Measurements from ENCODE around the gene GPRASP1. TPM values are rescaled to one million over a fixed set of nuclear protein-coding genes. Genes with fewer than 3 reads are reported as not detected.

Gene GPRASP1
- polyA plus RNA-seq, 3 donors, result 0.03 to 0.47 TPM; not detected in 1

GRCh38 chrX:102610905-102611304 lies 40.4 kb upstream of the GPRASP1 start:
- no peak overlapping the region for H3K27ac Mint-ChIP-seq
- H3K4me2 ChIP-seq (replicated peaks; ENCODE audit: extremely low read depth, low read length, poor library complexity, severe bottlenecking), result no peak overlapping the region
- H3K27me3 ChIP-seq (ENCODE audit: control insufficient read depth in 2 of 2, insufficient read depth in 2 of 2, low read length in 2 of 2), result no peaks in the 10 kb centered on the region
- H4K20me1 ChIP-seq (ENCODE audit: insufficient read depth, low read length), result no peaks in the 10 kb centered on the region
- peaks cover 23% of the 10 kb centered on the region for H3K4me1 Mint-ChIP-seq
- peaks cover 0 to 3% of the 10 kb centered on the region in 2 donors for H3K9me3 ChIP-seq (replicated peaks in 1 of 2; ENCODE audit: control insufficient read depth in 1 of 2, insufficient read depth in 1 of 2, low read length in 2 of 2)
- 100% methylated on average over 1 of the region's 4 CpGs for WGBS (ENCODE audit: insufficient coverage)
- no peak for TF ChIP-seq CTCF (IDR thresholded peaks at IDR 0.05)
- DNase-seq, result no peak
- H3K36me3 ChIP-seq (replicated peaks in 1 of 2; ENCODE audit: control insufficient read depth in 1 of 2, insufficient read depth in 2 of 2, low read length in 2 of 2), result peaks cover 2 to 10% of the 10 kb centered on the region in 2 donors
- H3K9ac ChIP-seq (ENCODE audit: insufficient read depth, low read length, poor library complexity, severe bottlenecking), result no peak overlapping the region
- no peaks in the 10 kb centered on the region for H3K4me1 ChIP-seq (ENCODE audit: control insufficient read depth in 1 of 2, insufficient read depth in 2 of 2, low read length in 2 of 2)
- H3K4me3 Mint-ChIP-seq, result no peak overlapping the region
- peaks cover 6% of the 10 kb centered on the region for H3K79me2 ChIP-seq (ENCODE audit: insufficient read depth, low read length)
- no peak overlapping the region for H3K27ac ChIP-seq (ENCODE audit: low read depth in 1 of 2, low read length in 2 of 2)
- H2AFZ ChIP-seq (ENCODE audit: insufficient read depth, low read depth, low read length, poor library complexity, severe bottlenecking), result no peak overlapping the region
- H3K36me3 Mint-ChIP-seq, result peaks cover 26 to 35% of the 10 kb centered on the region in 2 donors
- no peak overlapping the region for H3K4me3 ChIP-seq (replicated peaks in 1 of 3; ENCODE audit: low read depth in 2 of 3, low read length in 3 of 3)
- peaks cover 0 to 8% (median 2%) of the 10 kb centered on the region in 7 donors for H3K9me3 Mint-ChIP-seq
- peaks cover 0 to 1% (median 0%) of the 10 kb centered on the region in 3 donors for H3K27me3 Mint-ChIP-seq (ENCODE audit: low read depth in 3 of 3)
- intact Hi-C loops (cut with micrococcal nuclease), result no loop called here

GRCh38 chrX:102624105-102624504 lies 27.2 kb upstream of the GPRASP1 start:
- Mint-ChIP-seq H3K27me3 (ENCODE audit: low read depth in 3 of 3) (no peaks in the 10 kb centered on the region), H3K9me3 (peaks cover 9 to 30% (median 19%) of the 10 kb centered on the region in 7 donors), H3K27ac (peak overlapping the region in 1 of 7 donors; percentile 42), H3K4me3 (no peak overlapping the region), H3K4me1 (no peaks in the 10 kb centered on the region), H3K36me3 (peaks cover 7 to 11% of the 10 kb centered on the region in 2 donors)
- H3K79me2 ChIP-seq (ENCODE audit: insufficient read depth, low read length), result no peaks in the 10 kb centered on the region
- no peak overlapping the region for H2AFZ ChIP-seq (ENCODE audit: insufficient read depth, low read depth, low read length, poor library complexity, severe bottlenecking)
- no peaks in the 10 kb centered on the region for H3K4me1 ChIP-seq (ENCODE audit: control insufficient read depth in 1 of 2, insufficient read depth in 2 of 2, low read length in 2 of 2)
- no peaks in the 10 kb centered on the region for H3K27me3 ChIP-seq (ENCODE audit: control insufficient read depth in 2 of 2, insufficient read depth in 2 of 2, low read length in 2 of 2)
- TF ChIP-seq CTCF (IDR thresholded peaks at IDR 0.05), result no peak
- H3K9me3 ChIP-seq (replicated peaks in 1 of 2; ENCODE audit: control insufficient read depth in 1 of 2, insufficient read depth in 1 of 2, low read length in 2 of 2), result peaks cover 3 to 17% of the 10 kb centered on the region in 2 donors
- no peaks in the 10 kb centered on the region for H3K36me3 ChIP-seq (replicated peaks in 1 of 2; ENCODE audit: control insufficient read depth in 1 of 2, insufficient read depth in 2 of 2, low read length in 2 of 2)
- no peak for DNase-seq
- intact Hi-C loops (cut with micrococcal nuclease), result no loop called here
- no peak overlapping the region for H3K4me3 ChIP-seq (replicated peaks in 1 of 3; ENCODE audit: low read depth in 2 of 3, low read length in 3 of 3)
- no peak overlapping the region for H3K27ac ChIP-seq (ENCODE audit: low read depth in 1 of 2, low read length in 2 of 2)
- WGBS (ENCODE audit: insufficient coverage), result 94% methylated on average over 6 of the region's 6 CpGs
- no peak overlapping the region for H3K9ac ChIP-seq (ENCODE audit: insufficient read depth, low read length, poor library complexity, severe bottlenecking)
- H3K4me2 ChIP-seq (replicated peaks; ENCODE audit: extremely low read depth, low read length, poor library complexity, severe bottlenecking), result no peak overlapping the region
- no peaks in the 10 kb centered on the region for H4K20me1 ChIP-seq (ENCODE audit: insufficient read depth, low read length)

Data from CD14-positive monocyte (primary cell).